GM23338 (cell line): ENCODE measurements around the gene SEC16A. TPM values are rescaled to one million over a fixed set of nuclear protein-coding genes. Genes with fewer than 3 reads are reported as not detected.

ENCODE experiments used
- ATAC-seq: fragments of 200-7000 bp; cut with Tn5 transposase; 3 replicates; pipeline ENCODE4 v1.9.1; 2020
- DNase-seq: peaks from one replicate; pipeline ENCODE4 v3.0.0-alpha.2; 2015; ENCODE audit warnings: low spot score
- H2AFZ ChIP-seq: fragments of 200-600 bp; sonication (generic); 2 replicates; pipeline ENCODE4 v1.8.0; 2016; ENCODE audit warnings: antibody characterized with exemption, mild to moderate bottlenecking, moderate library complexity
- H3F3A ChIP-seq: fragments of 200-600 bp; sonication (generic); replicated peaks from 2 replicates; pipeline ENCODE4 v1.8.0; 2017; ENCODE audit warnings: antibody characterized with exemption, mixed run types, low read depth
- H3K27ac ChIP-seq: fragments of 200-600 bp; sonication (generic); 2 replicates; pipeline ENCODE4 v1.6.1; 2016; ENCODE audit warnings: low read depth
- H3K27me3 ChIP-seq: fragments of 200-600 bp; sonication (generic); 2 replicates; pipeline ENCODE4 v1.8.0; 2016; ENCODE audit warnings: mild to moderate bottlenecking, mixed run types, moderate library complexity; ENCODE audit not compliant: insufficient read depth
- H3K36me3 ChIP-seq: fragments of 200-600 bp; sonication (generic); 2 replicates; pipeline ENCODE4 v1.8.0; 2016; ENCODE audit warnings: mild to moderate bottlenecking; ENCODE audit not compliant: insufficient read depth
- H3K4me1 ChIP-seq: fragments of 200-600 bp; sonication (generic); 2 replicates; pipeline ENCODE4 v1.8.0; 2016; ENCODE audit warnings: mild to moderate bottlenecking, moderate library complexity; ENCODE audit not compliant: insufficient read depth
- H3K4me2 ChIP-seq: fragments of 200-600 bp; sonication (generic); 2 replicates; pipeline ENCODE4 v1.7.1; 2017; ENCODE audit warnings: mixed run types
- H3K4me3 ChIP-seq: fragments of 200-600 bp; sonication (generic); 2 replicates; pipeline ENCODE4 v1.6.1; 2016; ENCODE audit warnings: mixed run types
- H3K79me2 ChIP-seq: fragments of 200-600 bp; sonication (generic); replicated peaks from 2 replicates; pipeline ENCODE4 v1.8.0; 2017; ENCODE audit warnings: mild to moderate bottlenecking; ENCODE audit not compliant: insufficient read depth
- H3K9me2 ChIP-seq: fragments of 200-600 bp; sonication (generic); 2 replicates; pipeline ENCODE4 v1.8.0; 2017; ENCODE audit not compliant: insufficient read depth
- H4K20me1 ChIP-seq: fragments of 200-600 bp; sonication (generic); replicated peaks from 2 replicates; pipeline ENCODE4 v1.8.0; 2017; ENCODE audit warnings: mild to moderate bottlenecking; ENCODE audit not compliant: insufficient read depth
- H3K27ac Mint-ChIP-seq: 2 replicates; pipeline ENCODE4 v1.8.0; 2020; ENCODE audit warnings: inconsistent platforms, mild to moderate bottlenecking, moderate library complexity, mixed read lengths
- H3K27me3 Mint-ChIP-seq: 3 replicates; pipeline ENCODE4 v1.8.0; 2022; ENCODE audit warnings: low read depth, mild to moderate bottlenecking, moderate library complexity, mixed read lengths, inconsistent platforms; ENCODE audit not compliant: insufficient read depth, poor library complexity
- H3K36me3 Mint-ChIP-seq: 3 replicates; pipeline ENCODE4 v1.8.0; 2021; ENCODE audit warnings: low read depth, mild to moderate bottlenecking, inconsistent platforms, moderate library complexity, mixed read lengths
- H3K4me1 Mint-ChIP-seq: 3 replicates; pipeline ENCODE4 v1.8.0; 2020; ENCODE audit warnings: mild to moderate bottlenecking, inconsistent platforms, mixed read lengths
- H3K4me3 Mint-ChIP-seq: 3 replicates; pipeline ENCODE4 v1.8.0; 2021; ENCODE audit warnings: moderate library complexity, mild to moderate bottlenecking, inconsistent platforms, mixed read lengths
- H3K9me3 Mint-ChIP-seq: 3 replicates; pipeline ENCODE4 v1.8.0; 2020; ENCODE audit warnings: moderate library complexity, mild to moderate bottlenecking, inconsistent platforms, mixed read lengths
- CREB1 ChIP-seq: fragments of 250-450 bp; sonication (Bioruptor Pico); IDR thresholded peaks from 2 replicates; pipeline ENCODE4 v1.5.0; 2020; ENCODE audit warnings: low read depth, mild to moderate bottlenecking, moderate library complexity
- CTCF ChIP-seq, 2 experiments: fragments of 200-600 bp in 1 of 2; sonication (generic) in 1 of 2; conservative IDR thresholded peaks; 2 replicates each; pipeline versions ENCODE4 v1.5.1 to v1.6.1; 2016 to 2017; ENCODE audit warnings: antibody characterized with exemption in 2 of 2, low read depth in 2 of 2, mild to moderate bottlenecking in 2 of 2, moderate library complexity in 1 of 2
- ETS1 ChIP-seq: IDR thresholded peaks from 2 replicates; pipeline ENCODE4 v1.6.1; 2016; ENCODE audit warnings: antibody characterized with exemption
- EZH2phosphoT487 ChIP-seq: fragments of 200-600 bp; sonication (generic); IDR thresholded peaks from one replicate; pipeline ENCODE4 v1.8.1; 2018; ENCODE audit warnings: antibody characterized with exemption; ENCODE audit not compliant: unreplicated experiment
- JUNB ChIP-seq: IDR thresholded peaks from one replicate; pipeline ENCODE4 v1.6.1; 2016; ENCODE audit warnings: antibody characterized with exemption; ENCODE audit not compliant: unreplicated experiment
- NANOG ChIP-seq: IDR thresholded peaks from 2 replicates; pipeline ENCODE4 v1.6.1; 2016; ENCODE audit warnings: antibody characterized with exemption, borderline replicate concordance
- POLR2AphosphoS5 ChIP-seq: IDR thresholded peaks from 2 replicates; pipeline ENCODE4 v1.6.1; 2016; ENCODE audit warnings: antibody characterized with exemption, low read depth
- REST ChIP-seq: IDR thresholded peaks from one replicate; pipeline ENCODE4 v1.6.1; 2018; ENCODE audit warnings: antibody characterized with exemption; ENCODE audit not compliant: unreplicated experiment
- STAT1 ChIP-seq: IDR thresholded peaks from one replicate; pipeline ENCODE4 v1.6.1; 2016; ENCODE audit warnings: antibody characterized with exemption; ENCODE audit not compliant: unreplicated experiment
- ZNF114 ChIP-seq: fragments of 250-450 bp; sonication (Bioruptor Pico); IDR thresholded peaks from 2 replicates; pipeline ENCODE4 v1.5.0; 2020; ENCODE audit warnings: mild to moderate bottlenecking, moderate library complexity
- ZNF331 ChIP-seq: fragments of 250-450 bp; sonication (Bioruptor Pico); IDR thresholded peaks from 2 replicates; pipeline ENCODE4 v1.5.0; 2020; ENCODE audit warnings: low read depth, mild to moderate bottlenecking, moderate library complexity
- polyA plus RNA-seq: library from polyadenylated mRNA; unstranded; fragments of >200 nt; fragmentation: Nextera tagmentation; extraction: Ambion mirVana; gene quantifications from 2 replicates; pipeline ENCODE4 v1.2.1, GENCODE V29; 2016
- total RNA-seq: library from RNA; depleted of rRNA; stranded (reverse); fragments of >200 nt; shearing (Covaris generic); gene quantifications from 2 replicates; pipeline ENCODE4 v1.2.3, GENCODE V29; 2014

SEC16A gene
- total and polyA plus RNA-seq, 2 experiments from 2014 or later: 34.0 to 59.2 TPM

GRCh38 chr9:136399176-136400037, 83.4 kb downstream of the SEC16A start:
- Histone ChIP-seq H3F3A (peaks cover 26% of the 10 kb centered on the region), H3K4me3 (peak overlapping the region; percentile 89), H3K79me2 (peaks cover 26% of the 10 kb centered on the region), H3K27ac (0 out of 2 replicates have a peak overlapping the region, but pooled peaks have one; percentile 39), H3K9me2 (no peaks in the 10 kb centered on the region), H3K4me2 (peak overlapping the region; percentile 96), H2AFZ (no peak overlapping the region; the same call in 1 of the 2 replicates), H3K27me3 (no peaks in the 10 kb centered on the region), H3K4me1 (peaks cover 3% of the 10 kb centered on the region; the same call in 1 of the 2 replicates), H3K36me3 (0 out of 2 replicates have a peak, but pooled peaks cover 14% of the 10 kb centered on the region), H4K20me1 (peaks cover 3% of the 10 kb centered on the region; the same call in 1 of the 2 replicates)
- Mint-ChIP-seq H3K27me3 (peaks cover 17% of the 10 kb centered on the region), H3K4me3 (peak overlapping the region; percentile 90), H3K4me1 (peaks cover 9% of the 10 kb centered on the region), H3K27ac (peak overlapping the region; percentile 90), H3K9me3 (no peaks in the 10 kb centered on the region; the same call in 2 of the 3 replicates), H3K36me3 (peaks cover 64% of the 10 kb centered on the region)
- TF ChIP-seq REST (no peak), ETS1 (no peak), ZNF114 (CRISPR knock-in tag) (no peak), STAT1 (no peak), NANOG (no peak)
- ATAC-seq: peak; percentile 23
- DNase-seq: peak; percentile 36

- Histone ChIP-seq H3K36me3 (0 out of 2 replicates have a peak, but pooled peaks cover 14% of the 10 kb centered on the region), H3K4me3 (no peak overlapping the region), H3K79me2 (peaks cover 26% of the 10 kb centered on the region), H3F3A (peaks cover 26% of the 10 kb centered on the region), H3K4me1 (peaks cover 3% of the 10 kb centered on the region; the same call in 1 of the 2 replicates), H3K9me2 (no peaks in the 10 kb centered on the region), H4K20me1 (peaks cover 3% of the 10 kb centered on the region; the same call in 1 of the 2 replicates), H3K4me2 (no peak overlapping the region), H3K27me3 (no peaks in the 10 kb centered on the region), H2AFZ (no peak overlapping the region), H3K27ac (no peak overlapping the region)
- DNase-seq: no peak
- Mint-ChIP-seq H3K27me3 (peaks cover 17% of the 10 kb centered on the region), H3K4me1 (peaks cover 9% of the 10 kb centered on the region), H3K36me3 (peaks cover 63% of the 10 kb centered on the region), H3K9me3 (no peaks in the 10 kb centered on the region; the same call in 2 of the 3 replicates), H3K27ac (no peak overlapping the region), H3K4me3 (peak overlapping the region; percentile 90)
- TF ChIP-seq CREB1 (CRISPR knock-in tag): no peak
- no peak for TF ChIP-seq ZNF331
- no peak for TF ChIP-seq ETS1
- TF ChIP-seq POLR2AphosphoS5: no peak
- TF ChIP-seq JUNB: no peak
- no peak for TF ChIP-seq EZH2phosphoT487
- no peak for TF ChIP-seq CTCF (conservative IDR thresholded peaks at IDR 0.05; ENCODE audit: low read depth in 2 of 2)
- ATAC-seq: no peak
Observed at GRCh38 chr9:136398286-136398685, 84.6 kb downstream of the SEC16A start.
